IPS DF 4.7 (cell line): ENCODE results near the gene DMTF1.
"Not testable (repeated sequence)": the region's sequence is repeated elsewhere in the genome, so short reads cannot be mapped to it uniquely, and the experiment has no call there.

Source experiments
- DNase-seq: peaks from one replicate; pipeline ENCODE4 v3.0.0-alpha.2; 2013; ENCODE audit warnings: low spot score; ENCODE audit errors: extremely low read depth

Gene DMTF1, protein sequence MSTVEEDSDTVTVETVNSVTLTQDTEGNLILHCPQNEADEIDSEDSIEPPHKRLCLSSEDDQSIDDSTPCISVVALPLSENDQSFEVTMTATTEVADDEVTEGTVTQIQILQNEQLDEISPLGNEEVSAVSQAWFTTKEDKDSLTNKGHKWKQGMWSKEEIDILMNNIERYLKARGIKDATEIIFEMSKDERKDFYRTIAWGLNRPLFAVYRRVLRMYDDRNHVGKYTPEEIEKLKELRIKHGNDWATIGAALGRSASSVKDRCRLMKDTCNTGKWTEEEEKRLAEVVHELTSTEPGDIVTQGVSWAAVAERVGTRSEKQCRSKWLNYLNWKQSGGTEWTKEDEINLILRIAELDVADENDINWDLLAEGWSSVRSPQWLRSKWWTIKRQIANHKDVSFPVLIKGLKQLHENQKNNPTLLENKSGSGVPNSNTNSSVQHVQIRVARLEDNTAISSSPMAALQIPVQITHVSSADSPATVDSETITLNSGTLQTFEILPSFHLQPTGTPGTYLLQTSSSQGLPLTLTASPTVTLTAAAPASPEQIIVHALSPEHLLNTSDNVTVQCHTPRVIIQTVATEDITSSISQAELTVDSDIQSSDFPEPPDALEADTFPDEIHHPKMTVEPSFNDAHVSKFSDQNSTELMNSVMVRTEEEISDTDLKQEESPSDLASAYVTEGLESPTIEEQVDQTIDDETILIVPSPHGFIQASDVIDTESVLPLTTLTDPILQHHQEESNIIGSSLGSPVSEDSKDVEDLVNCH

DNA sequence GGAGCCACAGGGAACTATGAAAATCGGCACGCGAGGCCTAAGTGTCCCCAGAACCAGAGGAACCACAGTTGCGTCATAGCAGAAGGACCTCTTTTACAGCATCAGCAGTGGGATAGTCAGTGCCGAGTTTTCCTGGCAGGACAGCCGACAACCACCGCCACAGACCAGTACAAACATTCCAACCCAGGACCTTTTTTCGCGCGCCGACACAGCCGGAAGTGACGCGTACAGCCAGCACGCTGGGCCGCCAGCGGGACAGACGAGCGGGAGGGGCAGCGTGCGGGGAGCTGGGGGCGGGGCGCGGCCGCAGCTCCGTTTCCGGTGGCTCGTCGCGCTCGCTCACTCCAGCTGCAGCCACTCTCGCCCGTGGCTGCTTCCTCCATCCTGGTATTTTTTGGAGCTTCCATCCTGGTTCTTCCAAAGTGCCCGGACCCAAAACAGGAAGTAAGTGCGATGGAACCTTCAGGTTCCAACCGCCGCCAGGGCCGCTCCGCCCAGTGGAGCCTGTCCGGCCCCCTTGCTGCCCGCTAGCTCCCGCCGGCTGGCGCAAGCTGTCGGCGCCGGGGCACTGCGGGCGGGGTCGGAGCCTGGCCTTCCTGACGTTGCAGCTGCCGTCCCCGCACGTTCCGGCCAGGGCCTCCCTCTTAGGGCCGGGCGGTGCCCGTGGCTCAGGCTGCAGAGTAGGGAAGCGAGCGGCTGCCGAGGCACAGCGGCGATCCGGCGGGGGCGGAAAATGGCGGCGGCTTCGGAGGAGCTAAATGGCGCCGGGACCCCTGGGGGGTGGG is at the start of gene DMTF1:
TSS of gene DMTF1 (plus strand) at position 342 of the 785 bp plus-strand sequence. CDS start 12,489 bp downstream, outside the sequence.
- peak; percentile 78 for DNase-seq

DNA sequence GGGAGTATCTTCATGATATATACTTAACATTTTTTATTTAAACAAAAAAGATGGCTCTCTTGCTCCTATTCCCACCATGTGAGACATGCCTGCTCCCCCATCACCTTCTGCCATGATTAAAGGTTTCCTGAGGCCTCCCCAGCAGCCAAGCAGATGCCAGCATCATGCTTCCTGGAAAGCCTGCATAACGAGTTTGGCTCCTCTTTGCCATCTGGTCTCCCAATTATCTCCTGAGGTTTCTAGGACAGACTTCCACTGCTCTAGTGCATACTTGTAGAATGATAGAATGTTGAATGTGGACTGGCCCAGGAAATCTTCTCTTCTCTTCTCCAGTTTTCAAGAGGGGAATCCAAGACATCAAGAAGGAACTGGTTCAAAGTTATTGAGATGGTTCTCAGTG is 46.9 kb upstream of the DMTF1 start:
- DNase-seq, result no peak

- DNase-seq, result no peak
Observed at GRCh38 chr7:87106974-87107612, 45.2 kb upstream of the DMTF1 start.

- DNase-seq, result no peak
Observed at GRCh38 chr7:87107949-87108776, 44.1 kb upstream of the DMTF1 start.

DNA sequence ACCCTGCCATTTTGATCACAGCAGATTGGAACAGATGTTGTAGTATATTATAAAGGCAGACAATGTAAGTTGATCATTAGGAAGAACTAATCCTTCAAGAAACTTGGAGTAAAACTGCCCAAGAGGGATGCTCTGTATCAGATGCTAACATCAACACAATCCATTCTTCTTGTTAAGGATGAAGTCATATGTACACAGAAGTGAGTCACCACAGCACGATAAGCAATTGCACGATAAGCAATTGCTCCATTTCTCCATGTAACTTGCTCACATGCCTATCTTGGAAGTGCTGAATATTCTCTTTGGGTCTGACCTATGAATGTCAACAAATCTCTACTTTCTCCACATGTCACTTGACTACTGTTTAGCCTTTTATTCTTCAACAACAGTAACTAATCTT is 41.5 kb upstream of the DMTF1 start:
- DNase-seq, result no peak

DNA sequence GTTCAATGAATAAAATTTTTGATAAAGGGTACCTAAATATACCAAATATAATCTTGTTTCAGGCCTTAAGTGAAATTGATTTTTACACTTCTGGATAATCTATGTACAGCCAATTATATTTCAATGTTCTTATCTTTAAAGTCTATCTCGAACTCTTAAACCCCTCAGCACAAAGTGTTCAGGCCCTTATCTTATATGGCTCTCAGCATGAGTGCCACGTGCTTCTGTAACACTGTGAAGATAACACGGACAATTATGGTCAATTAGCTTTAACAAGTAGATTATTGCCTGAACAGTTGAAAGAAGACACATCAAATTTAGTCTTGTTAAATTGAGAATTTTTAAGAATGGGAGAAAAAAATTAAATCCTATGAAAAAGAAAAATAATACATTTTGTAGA is 40.4 kb upstream of the DMTF1 start:
- no peak for DNase-seq

DNA sequence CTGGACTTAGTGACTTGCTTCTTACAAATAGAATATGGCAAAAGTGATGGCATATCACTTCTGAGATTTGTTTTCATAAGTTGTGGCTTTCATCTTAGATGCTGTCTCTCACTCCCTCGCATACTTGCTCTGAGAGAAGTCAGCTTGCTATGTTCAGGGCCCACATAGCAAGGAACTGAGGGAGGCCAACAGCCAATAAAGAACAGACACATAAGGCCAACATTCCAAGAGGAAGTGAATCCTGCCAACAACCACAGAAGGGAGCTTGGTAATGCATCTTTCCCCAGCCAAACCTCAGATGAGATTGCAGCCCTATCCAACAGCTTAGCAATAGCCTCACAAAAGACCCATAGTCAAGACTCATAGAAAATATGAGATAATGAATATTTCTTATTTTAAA is 39.2 kb upstream of the DMTF1 start:
- no peak for DNase-seq

DNA sequence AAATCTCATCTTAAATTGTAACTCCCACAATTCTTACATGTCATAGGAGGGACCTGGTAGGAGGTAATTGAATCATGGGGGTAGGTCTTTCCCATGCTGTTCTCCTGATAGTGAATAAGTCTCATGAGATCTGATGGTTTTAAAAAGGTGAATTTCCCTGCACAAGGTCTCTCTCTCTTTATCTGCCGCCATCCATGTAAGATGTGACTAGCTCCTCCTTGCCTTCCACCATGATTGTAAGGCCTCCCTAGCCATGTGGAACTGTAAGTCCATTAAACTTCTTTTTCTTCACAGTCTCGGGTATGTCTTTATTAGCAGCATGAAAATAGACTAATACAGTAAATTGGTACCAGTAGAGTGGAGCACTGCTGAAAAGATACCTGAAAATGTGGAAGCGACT is 38.3 kb upstream of the DMTF1 start:
- not testable (repeated sequence) for DNase-seq

DNA sequence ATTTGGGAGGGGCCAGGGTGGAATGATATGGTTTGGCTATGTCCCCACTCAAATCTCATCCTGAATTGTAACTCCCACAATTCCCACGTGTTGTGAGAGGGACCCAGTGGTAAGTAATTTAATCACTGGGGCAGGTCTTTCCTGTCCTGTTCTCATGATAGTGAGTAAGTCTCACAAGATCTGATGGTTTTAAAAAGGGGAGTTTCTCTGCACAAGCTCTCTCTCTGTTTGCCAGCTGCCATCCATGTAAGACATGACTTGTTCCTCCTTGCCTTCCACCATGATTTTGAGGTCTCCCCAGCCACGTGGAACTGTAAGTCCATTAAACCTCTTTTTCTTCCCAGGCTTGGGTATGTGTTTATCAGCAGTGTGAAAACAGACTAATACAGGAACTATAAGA is 36.5 kb upstream of the DMTF1 start:
- DNase-seq, result not testable (repeated sequence)

DNA sequence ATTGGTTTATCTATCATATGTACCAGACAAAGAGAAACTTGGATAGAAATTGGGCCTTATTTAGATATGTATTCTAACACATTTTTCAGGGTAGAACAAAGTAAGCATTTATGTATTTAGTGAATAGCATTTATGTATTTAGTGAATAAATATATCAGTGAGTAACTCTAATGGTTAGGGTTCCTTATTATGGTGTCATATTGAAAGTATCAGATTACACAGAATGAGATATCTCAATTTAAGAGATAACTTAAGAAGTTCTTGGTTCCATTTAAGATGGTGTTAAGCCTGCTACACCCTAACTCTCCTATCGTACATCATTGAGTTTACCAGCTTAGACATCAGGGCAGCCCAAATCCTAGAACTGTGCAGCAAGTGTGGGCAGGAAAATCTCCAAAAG is 35.9 kb upstream of the DMTF1 start:
- DNase-seq, result no peak

DNA sequence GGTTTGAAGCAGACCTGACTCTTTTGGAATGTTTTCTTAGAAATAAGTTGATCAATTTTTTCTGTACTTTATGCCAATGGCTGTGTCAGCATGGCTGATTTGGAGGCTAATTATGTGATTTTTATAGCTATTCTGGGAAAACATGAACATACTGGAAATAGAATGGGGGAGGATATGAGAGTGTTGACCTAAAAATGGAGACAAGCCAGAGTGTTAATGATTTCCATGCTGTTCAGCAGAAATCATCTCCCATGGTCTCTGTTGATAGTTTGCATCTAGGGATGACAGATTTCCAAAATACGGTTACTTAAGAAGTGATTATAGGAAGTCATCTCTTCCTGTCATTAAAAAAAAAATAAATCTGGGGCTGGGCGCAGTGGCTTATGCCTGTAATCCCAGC is 32.7 kb upstream of the DMTF1 start:
- DNase-seq, result no peak

GRCh38 chr7:87123105-87123504 is 29.1 kb upstream of the DMTF1 start:
- DNase-seq, result no peak

DNA sequence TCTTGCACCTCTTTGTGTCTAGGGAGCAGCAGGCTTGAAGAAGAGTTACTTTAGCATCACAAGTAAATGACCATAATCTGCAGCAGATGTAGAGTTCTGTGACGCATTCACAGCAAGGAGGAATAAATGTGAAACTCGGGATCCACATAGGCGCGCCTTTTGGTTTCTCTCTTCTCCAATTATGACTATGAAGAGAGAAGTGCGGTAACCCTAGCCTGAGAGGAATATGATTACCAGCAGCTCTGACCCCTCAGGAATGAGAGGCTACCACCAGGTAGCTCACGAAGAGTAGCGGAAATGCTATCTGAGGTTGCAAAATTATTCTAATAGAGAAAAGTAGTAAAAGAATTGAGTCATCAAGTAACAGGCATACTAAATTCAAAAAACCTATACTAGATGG is 25.2 kb upstream of the DMTF1 start:
- DNase-seq, result no peak

DNA sequence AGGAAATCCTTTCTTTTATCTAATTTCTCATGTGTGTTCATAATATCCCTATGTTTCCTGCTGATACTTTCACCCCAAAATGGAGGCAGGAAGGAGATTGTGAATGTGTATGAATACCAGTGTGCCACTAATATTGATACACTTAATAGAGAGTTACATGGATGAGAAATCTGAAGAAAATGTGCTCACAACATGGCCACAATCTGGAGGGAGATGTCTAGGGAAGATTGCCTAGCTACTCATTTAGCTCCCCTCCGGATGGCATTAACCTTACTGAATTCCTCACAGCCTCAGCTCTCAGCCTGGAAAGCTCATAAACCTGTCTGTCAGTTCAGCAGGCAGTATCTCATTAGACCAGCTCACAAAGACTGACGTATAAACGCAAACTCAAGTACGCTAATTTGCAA is 23.4 kb upstream of the DMTF1 start:
- DNase-seq, result no peak

- DNase-seq, result no peak
Observed at GRCh38 chr7:87129332-87129731, 22.9 kb upstream of the DMTF1 start.

DNA sequence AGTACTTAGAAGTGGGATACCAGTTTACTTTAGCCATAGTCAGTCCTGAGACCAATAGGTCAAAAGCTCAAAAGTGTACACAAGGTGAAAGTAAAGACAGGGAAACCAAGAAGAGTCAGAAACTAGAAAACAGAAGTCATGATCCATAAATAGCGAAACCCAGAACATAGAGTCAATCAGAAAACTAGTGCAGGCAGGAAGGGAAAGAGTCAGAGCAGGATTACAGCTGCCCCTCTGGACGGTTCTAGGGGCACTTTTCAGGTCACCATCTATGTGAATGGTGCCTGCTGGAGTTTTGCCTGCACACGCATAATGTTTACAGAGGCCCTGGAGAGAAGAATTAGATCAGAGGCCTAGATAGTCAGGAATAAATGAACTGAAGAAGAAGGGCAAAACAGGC is 22.4 kb upstream of the DMTF1 start:
- DNase-seq, result no peak

DNA sequence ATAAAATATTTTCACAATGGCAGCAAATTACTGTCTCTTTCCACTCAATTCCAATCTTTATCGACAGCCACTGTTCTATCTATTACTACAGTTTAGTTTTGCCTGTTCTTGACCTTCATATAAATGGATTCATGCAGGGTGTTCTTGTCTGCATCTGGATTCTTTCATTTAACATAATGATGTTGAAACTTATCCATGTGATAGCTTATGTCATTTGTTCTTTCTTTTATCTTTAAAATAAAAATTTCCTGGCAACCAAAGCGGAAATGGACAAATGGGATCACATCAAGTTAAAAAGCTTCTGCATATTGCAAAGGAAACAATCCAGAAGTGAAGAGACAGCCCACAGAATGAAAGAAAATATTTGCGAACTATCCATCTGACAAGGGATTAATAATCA is 20.5 kb upstream of the DMTF1 start:
- DNase-seq, result no peak

- DNase-seq, result no peak
Observed at GRCh38 chr7:87137271-87137670, 15.0 kb upstream of the DMTF1 start.

DNA sequence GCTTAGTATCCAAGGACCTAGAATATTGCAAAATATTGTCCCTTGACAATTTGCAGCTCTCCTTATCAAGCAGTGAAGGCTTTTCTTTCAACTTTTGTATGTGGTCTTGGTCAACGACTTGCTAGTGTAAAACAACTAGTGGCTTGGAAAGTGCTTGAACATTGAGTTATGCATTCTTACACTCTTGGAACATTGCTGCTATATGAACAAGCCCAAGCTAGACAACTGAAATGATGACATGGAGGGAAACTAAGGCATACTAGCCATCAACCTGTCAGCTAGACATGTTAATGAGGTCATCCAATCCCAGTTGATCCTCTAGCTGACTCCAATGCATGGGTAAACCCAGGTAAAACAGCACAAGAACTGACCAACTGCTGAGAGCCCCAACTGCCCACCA is 12.7 kb upstream of the DMTF1 start:
- no peak for DNase-seq

DNA sequence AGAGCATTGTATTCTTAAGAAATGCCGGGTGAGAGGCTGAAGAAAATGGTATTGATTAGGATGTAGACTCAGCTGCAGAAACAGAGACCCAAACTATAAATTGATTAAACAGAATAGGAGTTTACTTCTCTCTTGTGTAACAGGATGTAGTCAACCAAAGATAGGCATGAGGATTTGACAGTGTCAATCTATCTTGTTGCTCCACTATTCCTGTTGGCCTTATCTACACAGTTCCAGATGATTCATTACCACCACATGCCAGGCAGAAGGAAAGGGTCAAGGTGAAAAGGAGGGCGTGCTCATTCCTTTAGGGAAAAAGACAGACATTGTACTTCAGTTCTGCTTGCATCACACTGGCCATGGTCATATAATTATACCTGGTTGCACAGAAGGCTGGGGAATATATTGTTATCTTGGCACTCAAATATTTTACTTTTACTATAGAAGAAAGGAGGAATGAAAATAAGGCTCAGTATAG is 11.9 kb upstream of the DMTF1 start:
- no peak for DNase-seq
